Adrenal gland (tissue), 12 donors: Measurements from ENCODE around the gene ZNF506. TPM values are rescaled to one million over a fixed set of nuclear protein-coding genes. Genes with fewer than 3 reads are reported as not detected.

Experiments
- DNase-seq, 7 donors: peaks; one replicate each; pipeline ENCODE4 v3.0.0-alpha.2; 2019 to 2020
- H3K27ac ChIP-seq, 5 donors: fragments of 200-600 bp; sonication (generic) in 4 of 5; 1 replicate in 3 of 5; 2 replicates in 2 of 5; pipeline versions ENCODE4 v1.5.1 to v1.8.0; 2016 to 2020; ENCODE audit warnings: mild to moderate bottlenecking in 1 of 5
- H3K27me3 ChIP-seq: fragments of 200-600 bp; 2 replicates; pipeline ENCODE4 v1.8.0; 2021
- H3K36me3 ChIP-seq, 2 donors: fragments of 200-600 bp; replicated peaks in 1 of 2; 1 replicate in 1 of 2; 2 replicates in 1 of 2; pipeline versions ENCODE4 v1.5.1 to v1.8.0; 2018 to 2022
- H3K4me1 ChIP-seq, 2 donors: fragments of 200-600 bp; replicated peaks in 1 of 2; 1 replicate in 1 of 2; 2 replicates in 1 of 2; pipeline versions ENCODE4 v1.5.1 to v1.8.0; 2018 to 2021
- H3K4me3 ChIP-seq, 4 donors: fragments of 200-600 bp; sonication (generic) in 3 of 4; one replicate each; pipeline ENCODE4 v1.5.1; 2016 to 2018
- H3K9me3 ChIP-seq, 3 donors: fragments of 200-600 bp; sonication (generic) in 1 of 3; replicated peaks in 1 of 3; 1 replicate in 2 of 3; 2 replicates in 1 of 3; pipeline versions ENCODE4 v1.5.1 to v1.8.0; 2016 to 2021
- CTCF ChIP-seq, 6 experiments: fragments of 450-650 bp in 4 of 6; fragments of 200-600 bp in 2 of 6; sonication (generic) in 1 of 6; IDR thresholded peaks; 1 replicate in 5 of 6; 2 replicates in 1 of 6; pipeline versions ENCODE4 v1.5.1 to v1.8.0; 2016 to 2021; ENCODE audit warnings: antibody characterized with exemption in 6 of 6, mild to moderate bottlenecking in 2 of 6, moderate library complexity in 1 of 6
- POLR2A ChIP-seq, 2 donors: fragments of 450-650 bp; IDR thresholded peaks; one replicate each; pipeline ENCODE4 v1.6.1; 2017; ENCODE audit warnings: antibody characterized with exemption in 2 of 2, mild to moderate bottlenecking in 2 of 2, moderate library complexity in 1 of 2
- WGBS, 4 donors: extraction: QIAGEN DNeasy Blood & Tissue Kit in 2 of 4; methylation state at CpG; one replicate each; pipeline versions ENCODE4 v1.1.5 to v1.1.7; 2013 to 2017; 5-methylcytosine and 5-hydroxymethylcytosine counted together
- intact Hi-C, 2 donors: fragments of 100-400 bp; cut with DNase I; formaldehyde crosslinking; loops; one replicate each; pipeline versions ENCODE4 v1.14.1 to v1.15.0; 2022 to 2023
- polyA plus RNA-seq, 3 donors: library from polyadenylated mRNA; stranded (reverse); fragments of 200-250 nt in 2 of 3; fragments of 350-450 nt in 1 of 3; fragmentation: Illumina TruSeq in 1 of 3; extraction: RNeasy Lipid Tissue Mini Kit (QIAGEN cat#74804) in 1 of 3; gene quantifications; one replicate each; pipeline ENCODE4 v1.2.3, GENCODE V29; 2013 to 2014
- total RNA-seq, 9 donors: library from RNA; depleted of rRNA in 4 of 9; stranded (reverse); fragments of >200 nt in 4 of 9; fragments of 120-200 nt in 1 of 9; fragmentation: NEBNext Ultra II Directional in 1 of 9; extraction: Animal tissue kit (Norgen Biotek cat#: 25700) in 1 of 9; gene quantifications; one replicate each; pipeline versions ENCODE4 v1.1.0 to v1.2.4, GENCODE V29; 2013 to 2023
- donor health status: healthy with polysubstance abuse.
- donor health status: Bipolar disorder and iron deficiency.
- donor health status: DM: yes; HTN: yes; CAD: no.
- donor health status: DM: no; HTN: no; CAD: no.
- donor health status: DM: no; HTN: no; CAD: no.
- donor health status: DM: yes; HTN: yes; CAD: no.

The ZNF506 gene
- total and polyA plus RNA-seq, 12 donors: 4.7 to 38.6 (median 21.2) TPM

- Histone ChIP-seq H3K27ac (no peak overlapping the region), H3K4me3 (no peak overlapping the region), H3K9me3 (no peaks in the 10 kb centered on the region), H3K4me1 (peaks cover 0 to 19% of the 10 kb centered on the region in 2 donors), H3K36me3 (no peaks in the 10 kb centered on the region), H3K27me3 (no peaks in the 10 kb centered on the region)
- TF ChIP-seq POLR2A (IDR thresholded peaks at IDR 0.05): no peak
- TF ChIP-seq CTCF (IDR thresholded peaks at IDR 0.05): no peak
- 80 to 91% (median 87%) methylated on average over 2 of the region's 2 CpGs for WGBS, 4 donors
- no peak for DNase-seq
- intact Hi-C loops: no loop called here
Observed at GRCh38 chr19:19778666-19779065, 42.9 kb downstream of the ZNF506 start.

- Histone ChIP-seq H3K4me1 (peaks cover 0 to 19% of the 10 kb centered on the region in 2 donors), H3K27ac (no peak overlapping the region), H3K9me3 (no peaks in the 10 kb centered on the region), H3K27me3 (no peaks in the 10 kb centered on the region), H3K4me3 (peak overlapping the region in 1 of 4 donors; percentile 84), H3K36me3 (no peaks in the 10 kb centered on the region)
- DNase-seq: no peak
- TF ChIP-seq POLR2A (IDR thresholded peaks at IDR 0.05): no peak
- TF ChIP-seq CTCF (IDR thresholded peaks at IDR 0.05): no peak
- WGBS, 4 donors: 75 to 89% (median 85%) methylated on average over 5 of the region's 5 CpGs
- intact Hi-C loops: no loop called here
Observed at GRCh38 chr19:19777692-19778091, 43.9 kb downstream of the ZNF506 start.

- Histone ChIP-seq H3K27me3 (no peaks in the 10 kb centered on the region), H3K36me3 (no peaks in the 10 kb centered on the region), H3K4me1 (peaks cover 0 to 19% of the 10 kb centered on the region in 2 donors), H3K27ac (peak overlapping the region in 3 of 5 donors; percentile 45 to 87 (median 68)), H3K9me3 (no peaks in the 10 kb centered on the region), H3K4me3 (peak overlapping the region; percentile 25 to 84 (median 58))
- WGBS, 4 donors: 0% methylated on average over 15 to 36 of the region's 36 CpGs
- TF ChIP-seq CTCF (IDR thresholded peaks at IDR 0.05) (peak in 2 of 6 experiments; percentile 10 to 19), POLR2A (IDR thresholded peaks at IDR 0.05) (peak in 1 of 2 donors; percentile 81)
- DNase-seq: peak; percentile 97 to 99 (median 98)
- intact Hi-C loops: no loop called here
Observed at GRCh38 chr19:19776206-19777008, 45.1 kb downstream of the ZNF506 start.

GRCh38 chr19:19775891-19776205 lies 45.7 kb downstream of the ZNF506 start:
- peak overlapping the region in 3 of 5 donors; percentile 45 to 87 (median 68) for H3K27ac ChIP-seq
- no peaks in the 10 kb centered on the region for H3K36me3 ChIP-seq
- 1 to 3% (median 1%) methylated on average over 11 of the region's 11 CpGs for WGBS, 4 donors
- intact Hi-C loops: no loop called here
- TF ChIP-seq POLR2A (IDR thresholded peaks at IDR 0.05) (no peak), CTCF (IDR thresholded peaks at IDR 0.05) (no peak)
- no peaks in the 10 kb centered on the region for H3K9me3 ChIP-seq
- H3K4me3 ChIP-seq: peak overlapping the region; percentile 25 to 84 (median 58)
- H3K4me1 ChIP-seq: peaks cover 0 to 19% of the 10 kb centered on the region in 2 donors
- no peaks in the 10 kb centered on the region for H3K27me3 ChIP-seq
- DNase-seq: no peak
